Memory B cell (primary cell): Measurements from ENCODE around the gene RXRA.
A peak's percentile ranks its signal among the peaks of the same experiment; 100 is the strongest.

Experiments used
- ATAC-seq: fragments of 150-1000 bp; cut with Tn5 transposase; 2 replicates; pipeline ENCODE4 v1.10.0; 2021; ENCODE audit warnings: low read depth, mild to moderate bottlenecking, moderate library complexity
- DNase-seq, 2 donors: peaks; one replicate each; pipeline ENCODE4 v3.0.0; 2022; ENCODE audit warnings: low spot score in 2 of 2
- H3K27ac Mint-ChIP-seq: one replicate; pipeline ENCODE4 v1.8.0; 2022; ENCODE audit warnings: mild to moderate bottlenecking, moderate library complexity, mixed read lengths
- H3K27me3 Mint-ChIP-seq: one replicate; pipeline ENCODE4 v1.8.0; 2022; ENCODE audit warnings: mixed read lengths
- H3K36me3 Mint-ChIP-seq: one replicate; pipeline ENCODE4 v1.8.0; 2022; ENCODE audit warnings: mild to moderate bottlenecking, mixed read lengths
- H3K4me1 Mint-ChIP-seq: one replicate; pipeline ENCODE4 v1.8.0; 2022; ENCODE audit warnings: mixed read lengths
- H3K4me3 Mint-ChIP-seq: one replicate; pipeline ENCODE4 v1.8.0; 2022; ENCODE audit warnings: mild to moderate bottlenecking, moderate library complexity, mixed read lengths
- H3K9me3 Mint-ChIP-seq: one replicate; pipeline ENCODE4 v1.8.0; 2022; ENCODE audit warnings: mixed read lengths

Gene RXRA

GRCh38 chr9:134475011-134475790, 148.9 kb downstream of the RXRA start:
- Mint-ChIP-seq H3K36me3 (no peaks in the 10 kb centered on the region), H3K4me3 (peak overlapping the region; percentile 66), H3K9me3 (no peaks in the 10 kb centered on the region), H3K27me3 (no peaks in the 10 kb centered on the region), H3K27ac (peak overlapping the region; percentile 68), H3K4me1 (peaks cover 8% of the 10 kb centered on the region)
- ATAC-seq (peak; percentile 95), DNase-seq (peak; percentile 35 to 41)

DNA sequence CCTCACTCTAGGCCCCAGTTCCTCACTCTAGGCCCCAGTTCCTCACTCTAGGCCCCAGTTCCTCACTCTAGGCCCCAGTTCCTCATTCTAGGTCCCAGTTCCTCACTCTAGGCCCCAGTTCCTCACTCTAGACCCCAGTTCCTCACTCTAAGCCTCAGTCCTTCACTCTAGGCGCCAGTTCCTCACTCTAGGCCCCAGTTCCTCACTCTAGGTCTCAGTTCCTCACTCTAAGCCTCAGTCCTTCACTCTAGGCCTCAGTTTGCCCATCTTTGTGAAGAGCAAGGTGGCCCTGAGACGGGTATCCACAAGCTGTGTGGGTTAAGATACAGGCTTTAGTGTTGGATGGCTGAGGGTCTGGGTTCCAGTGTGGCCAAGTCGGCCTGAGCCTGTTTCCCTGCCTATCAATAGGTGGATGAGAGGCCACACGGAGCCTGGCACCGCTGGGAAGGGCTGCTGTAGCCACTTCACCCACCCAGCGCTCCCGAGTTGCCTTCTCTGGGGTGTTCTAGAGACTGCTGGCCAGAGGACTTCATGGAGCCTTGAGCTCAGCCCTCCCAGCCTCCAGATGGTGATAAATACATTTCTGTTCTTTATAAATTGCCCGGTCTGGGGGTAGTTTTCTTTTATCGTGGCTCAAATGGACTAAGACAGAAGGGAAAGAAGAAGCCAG, 150.2 kb downstream of the RXRA start:
- H3K4me3 Mint-ChIP-seq: no peak overlapping the region
- H3K4me1 Mint-ChIP-seq: peaks cover 8% of the 10 kb centered on the region
- no peaks in the 10 kb centered on the region for H3K27me3 Mint-ChIP-seq
- H3K9me3 Mint-ChIP-seq: no peaks in the 10 kb centered on the region
- DNase-seq (no peak), ATAC-seq (no peak)
- peak overlapping the region; percentile 80 for H3K27ac Mint-ChIP-seq
- H3K36me3 Mint-ChIP-seq: no peaks in the 10 kb centered on the region

DNA sequence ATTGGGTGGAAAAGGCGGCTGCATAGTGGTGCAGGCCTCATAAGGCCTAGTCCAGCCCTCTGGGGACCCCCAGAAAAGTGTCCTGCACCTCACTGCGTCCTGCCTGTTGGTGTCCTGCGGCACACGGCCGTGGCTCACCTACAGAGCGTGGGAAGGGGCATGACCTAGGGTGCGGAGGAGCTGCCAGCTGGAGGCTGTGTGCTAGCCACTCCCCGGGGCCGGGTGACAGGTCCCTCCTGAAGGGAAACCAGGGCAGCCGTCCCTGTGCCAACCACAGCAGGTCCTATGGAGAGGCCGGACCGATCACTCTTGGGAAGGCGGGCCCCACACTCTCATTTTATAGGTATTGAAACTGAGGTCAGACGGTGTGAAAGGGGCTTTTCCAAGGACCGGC, 150.7 kb downstream of the RXRA start:
- H3K27ac Mint-ChIP-seq: no peak overlapping the region
- no peaks in the 10 kb centered on the region for H3K27me3 Mint-ChIP-seq
- H3K4me3 Mint-ChIP-seq: no peak overlapping the region
- ATAC-seq (no peak), DNase-seq (no peak)
- H3K9me3 Mint-ChIP-seq: no peaks in the 10 kb centered on the region
- no peaks in the 10 kb centered on the region for H3K36me3 Mint-ChIP-seq
- peaks cover 8% of the 10 kb centered on the region for H3K4me1 Mint-ChIP-seq

GRCh38 chr9:134477342-134477925, 151.2 kb downstream of the RXRA start:
- Mint-ChIP-seq H3K4me1 (peaks cover 8% of the 10 kb centered on the region), H3K27me3 (no peaks in the 10 kb centered on the region), H3K4me3 (no peak overlapping the region), H3K9me3 (no peaks in the 10 kb centered on the region), H3K27ac (no peak overlapping the region), H3K36me3 (no peaks in the 10 kb centered on the region)
- ATAC-seq (no peak), DNase-seq (no peak)

GRCh38 chr9:134477927-134478326, 151.7 kb downstream of the RXRA start:
- ATAC-seq: no peak
- no peaks in the 10 kb centered on the region for H3K36me3 Mint-ChIP-seq
- peaks cover 8% of the 10 kb centered on the region for H3K4me1 Mint-ChIP-seq
- H3K4me3 Mint-ChIP-seq: no peak overlapping the region
- no peaks in the 10 kb centered on the region for H3K27me3 Mint-ChIP-seq
- no peaks in the 10 kb centered on the region for H3K9me3 Mint-ChIP-seq
- peak overlapping the region; percentile 60 for H3K27ac Mint-ChIP-seq
- DNase-seq: no peak

GRCh38 chr9:134481762-134482161, 155.5 kb downstream of the RXRA start:
- DNase-seq: no peak
- Mint-ChIP-seq H3K9me3 (no peaks in the 10 kb centered on the region), H3K36me3 (no peaks in the 10 kb centered on the region), H3K27ac (no peak overlapping the region), H3K27me3 (peaks cover under 1% of the 10 kb centered on the region), H3K4me3 (no peak overlapping the region), H3K4me1 (peaks cover 11% of the 10 kb centered on the region)
- ATAC-seq: no peak

GRCh38 chr9:134482226-134482625, 156.0 kb downstream of the RXRA start:
- Mint-ChIP-seq H3K4me3 (no peak overlapping the region), H3K36me3 (no peaks in the 10 kb centered on the region), H3K27ac (no peak overlapping the region), H3K27me3 (peaks cover 2% of the 10 kb centered on the region), H3K4me1 (peaks cover 11% of the 10 kb centered on the region), H3K9me3 (no peaks in the 10 kb centered on the region)
- DNase-seq: no peak
- no peak for ATAC-seq

GRCh38 chr9:134483361-134484184, 157.3 kb downstream of the RXRA start:
- ATAC-seq (no peak), DNase-seq (no peak)
- Mint-ChIP-seq H3K27me3 (peaks cover 4% of the 10 kb centered on the region), H3K36me3 (no peaks in the 10 kb centered on the region), H3K9me3 (no peaks in the 10 kb centered on the region), H3K4me3 (no peak overlapping the region), H3K27ac (no peak overlapping the region), H3K4me1 (peaks cover 13% of the 10 kb centered on the region)

DNA sequence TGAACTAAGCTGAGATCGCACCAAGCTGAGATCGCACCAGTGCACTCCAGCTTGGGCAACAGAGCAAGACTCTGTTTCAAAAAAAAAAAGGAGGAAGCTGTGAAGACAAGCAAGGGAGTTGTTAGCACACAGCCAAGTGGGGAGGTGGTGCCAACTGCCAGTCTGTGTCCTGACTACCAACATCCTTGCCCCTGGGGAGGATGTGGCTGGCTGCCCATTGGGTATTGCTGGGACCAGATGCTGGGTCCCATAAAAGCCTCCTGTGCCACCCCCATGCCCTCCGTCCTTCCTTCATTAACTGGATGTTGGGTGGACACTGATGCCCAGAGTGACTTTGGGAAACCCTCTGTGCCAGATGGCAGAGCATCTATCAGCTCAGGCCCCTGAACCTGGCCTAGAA, 158.2 kb downstream of the RXRA start:
- ATAC-seq (no peak), DNase-seq (no peak)
- no peaks in the 10 kb centered on the region for H3K36me3 Mint-ChIP-seq
- peak overlapping the region; percentile 18 for H3K27ac Mint-ChIP-seq
- peaks cover 13% of the 10 kb centered on the region for H3K4me1 Mint-ChIP-seq
- H3K27me3 Mint-ChIP-seq: peaks cover 7% of the 10 kb centered on the region
- H3K9me3 Mint-ChIP-seq: no peaks in the 10 kb centered on the region
- no peak overlapping the region for H3K4me3 Mint-ChIP-seq

DNA sequence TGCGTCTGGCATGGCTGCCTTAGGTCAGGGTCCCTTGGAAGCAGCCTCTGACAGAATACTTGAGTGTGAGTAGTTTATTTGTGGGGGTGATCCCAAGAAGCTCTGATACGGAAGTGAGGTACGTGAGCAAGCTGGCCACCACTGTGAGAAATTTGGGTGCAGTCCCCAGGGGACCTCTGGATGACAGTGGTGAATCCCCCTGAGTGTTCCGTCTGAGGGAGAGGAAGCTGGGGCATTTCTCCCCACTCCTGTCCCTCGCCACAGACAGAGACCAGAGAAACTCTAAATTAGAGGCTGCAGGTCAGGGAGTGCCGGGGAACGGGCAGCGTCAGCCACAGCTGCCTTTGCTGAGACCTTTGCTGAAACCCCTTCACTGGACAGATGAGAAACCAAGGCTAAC, 159.4 kb downstream of the RXRA start:
- Mint-ChIP-seq H3K36me3 (no peaks in the 10 kb centered on the region), H3K4me3 (peak overlapping the region; percentile 34), H3K27me3 (peaks cover 16% of the 10 kb centered on the region), H3K27ac (no peak overlapping the region), H3K9me3 (no peaks in the 10 kb centered on the region), H3K4me1 (peaks cover 13% of the 10 kb centered on the region)
- no peak for DNase-seq
- ATAC-seq: peak; percentile 55

GRCh38 chr9:134486143-134486591, 159.9 kb downstream of the RXRA start:
- Mint-ChIP-seq H3K4me3 (no peak overlapping the region), H3K9me3 (no peaks in the 10 kb centered on the region), H3K27me3 (peaks cover 16% of the 10 kb centered on the region), H3K4me1 (peaks cover 13% of the 10 kb centered on the region), H3K36me3 (no peaks in the 10 kb centered on the region), H3K27ac (no peak overlapping the region)
- ATAC-seq (no peak), DNase-seq (no peak)

GRCh38 chr9:134486596-134486995, 160.3 kb downstream of the RXRA start:
- H3K27me3 Mint-ChIP-seq: peaks cover 18% of the 10 kb centered on the region
- H3K4me3 Mint-ChIP-seq: no peak overlapping the region

More at GRCh38 chr9:134486596-134486995, 160.3 kb downstream of the RXRA start:
- ATAC-seq (no peak), DNase-seq (no peak)
- Mint-ChIP-seq H3K36me3 (no peaks in the 10 kb centered on the region), H3K4me1 (peaks cover 13% of the 10 kb centered on the region), H3K9me3 (no peaks in the 10 kb centered on the region), H3K27ac (no peak overlapping the region)
